Mesothelial cell of epicardium (in vitro differentiated cells): ENCODE measurements around the gene CPSF4L. TPM values are rescaled to one million over a fixed set of nuclear protein-coding genes. Genes with fewer than 3 reads are reported as not detected.

Experiments used
- DNase-seq, 2 experiments: peaks; one replicate each; pipeline ENCODE4 v3.0.0; 2021; ENCODE audit warnings: low spot score in 2 of 2; ENCODE audit not compliant: unreplicated experiment in 2 of 2
- H3K27ac Mint-ChIP-seq: 2 replicates; pipeline ENCODE4 v1.8.0; 2021; ENCODE audit warnings: mixed read lengths
- H3K27me3 Mint-ChIP-seq: 2 replicates; pipeline ENCODE4 v1.8.0; 2021; ENCODE audit warnings: low read depth, mixed read lengths
- H3K36me3 Mint-ChIP-seq: 2 replicates; pipeline ENCODE4 v1.8.0; 2021; ENCODE audit warnings: mixed read lengths
- H3K4me1 Mint-ChIP-seq: 2 replicates; pipeline ENCODE4 v1.8.0; 2021; ENCODE audit warnings: mixed read lengths
- H3K4me3 Mint-ChIP-seq: 2 replicates; pipeline ENCODE4 v1.8.0; 2021; ENCODE audit warnings: mild to moderate bottlenecking, moderate library complexity, mixed read lengths
- H3K9me3 Mint-ChIP-seq: 2 replicates; pipeline ENCODE4 v1.8.0; 2021; ENCODE audit warnings: mixed read lengths
- total RNA-seq: library from RNA; stranded (reverse); gene quantifications from 3 replicates; pipeline ENCODE4 v1.2.1, GENCODE V29; 2021
- TF ChIP-seq, protein P1 (sequence below): fragments of 200-600 bp; sonication (generic); IDR thresholded peaks from one replicate; pipeline ENCODE4 v1.5.0; 2021; ENCODE audit warnings: antibody characterized with exemption; ENCODE audit not compliant: unreplicated experiment

Gene CPSF4L
- total RNA-seq, 1 donor from 2014 or later = 0.40 TPM

GRCh38 chr17:73284354-73284753 lies 22.7 kb upstream of the CPSF4L start:
- Mint-ChIP-seq H3K27ac (peak overlapping the region; percentile 97), H3K9me3 (no peaks in the 10 kb centered on the region), H3K4me1 (peaks cover 48% of the 10 kb centered on the region), H3K4me3 (no peak overlapping the region), H3K36me3 (peaks cover 12% of the 10 kb centered on the region), H3K27me3 (no peaks in the 10 kb centered on the region)
- DNase-seq = no peak
- TF ChIP-seq, protein P1, sequence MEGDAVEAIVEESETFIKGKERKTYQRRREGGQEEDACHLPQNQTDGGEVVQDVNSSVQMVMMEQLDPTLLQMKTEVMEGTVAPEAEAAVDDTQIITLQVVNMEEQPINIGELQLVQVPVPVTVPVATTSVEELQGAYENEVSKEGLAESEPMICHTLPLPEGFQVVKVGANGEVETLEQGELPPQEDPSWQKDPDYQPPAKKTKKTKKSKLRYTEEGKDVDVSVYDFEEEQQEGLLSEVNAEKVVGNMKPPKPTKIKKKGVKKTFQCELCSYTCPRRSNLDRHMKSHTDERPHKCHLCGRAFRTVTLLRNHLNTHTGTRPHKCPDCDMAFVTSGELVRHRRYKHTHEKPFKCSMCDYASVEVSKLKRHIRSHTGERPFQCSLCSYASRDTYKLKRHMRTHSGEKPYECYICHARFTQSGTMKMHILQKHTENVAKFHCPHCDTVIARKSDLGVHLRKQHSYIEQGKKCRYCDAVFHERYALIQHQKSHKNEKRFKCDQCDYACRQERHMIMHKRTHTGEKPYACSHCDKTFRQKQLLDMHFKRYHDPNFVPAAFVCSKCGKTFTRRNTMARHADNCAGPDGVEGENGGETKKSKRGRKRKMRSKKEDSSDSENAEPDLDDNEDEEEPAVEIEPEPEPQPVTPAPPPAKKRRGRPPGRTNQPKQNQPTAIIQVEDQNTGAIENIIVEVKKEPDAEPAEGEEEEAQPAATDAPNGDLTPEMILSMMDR = no peak

- peak in 1 of 2 experiments; percentile 56 for DNase-seq
- Mint-ChIP-seq H3K4me3 (no peak overlapping the region), H3K4me1 (peaks cover 51% of the 10 kb centered on the region), H3K27ac (peak overlapping the region; percentile 97), H3K27me3 (no peaks in the 10 kb centered on the region), H3K36me3 (peaks cover 12% of the 10 kb centered on the region), H3K9me3 (no peaks in the 10 kb centered on the region)
- TF ChIP-seq, protein P1 = no peak
Observed at GRCh38 chr17:73283841-73284282, 22.2 kb upstream of the CPSF4L start.

GRCh38 chr17:73283250-73283649 lies 21.6 kb upstream of the CPSF4L start:
- H3K9me3 Mint-ChIP-seq = no peaks in the 10 kb centered on the region
- peaks cover 57% of the 10 kb centered on the region for H3K4me1 Mint-ChIP-seq
- TF ChIP-seq, protein P1 = no peak
- peak overlapping the region; percentile 97 for H3K27ac Mint-ChIP-seq
- peaks cover 12% of the 10 kb centered on the region for H3K36me3 Mint-ChIP-seq
- no peak for DNase-seq
- H3K27me3 Mint-ChIP-seq = no peaks in the 10 kb centered on the region
- no peak overlapping the region for H3K4me3 Mint-ChIP-seq

GRCh38 chr17:73282629-73283028 lies 20.9 kb upstream of the CPSF4L start:
- H3K4me1 Mint-ChIP-seq = peaks cover 58% of the 10 kb centered on the region
- no peak for DNase-seq
- TF ChIP-seq, protein P1 = no peak
- H3K9me3 Mint-ChIP-seq = no peaks in the 10 kb centered on the region
- peak overlapping the region; percentile 97 for H3K27ac Mint-ChIP-seq
- peaks cover 12% of the 10 kb centered on the region for H3K36me3 Mint-ChIP-seq
- no peak overlapping the region for H3K4me3 Mint-ChIP-seq
- no peaks in the 10 kb centered on the region for H3K27me3 Mint-ChIP-seq

DNA sequence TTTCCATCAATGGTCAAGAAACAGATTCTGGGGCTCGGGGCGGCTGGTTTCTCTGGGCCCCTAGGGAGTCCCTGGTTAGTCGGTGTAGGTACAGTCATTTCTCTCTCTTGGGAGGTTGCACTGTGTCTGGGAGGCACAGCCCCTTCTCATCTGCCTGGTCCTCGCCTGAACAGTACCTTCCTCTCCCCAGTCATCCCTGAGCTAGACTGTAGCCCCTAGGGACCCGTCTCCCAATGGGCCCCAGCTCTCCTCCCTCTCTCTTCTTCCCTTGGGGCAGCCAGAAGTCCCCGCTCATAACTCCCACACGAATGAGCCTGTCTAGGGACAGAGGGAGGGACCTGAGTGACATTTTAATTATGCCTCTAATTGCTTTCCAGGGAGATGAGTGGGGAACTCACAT lies 20.2 kb upstream of the CPSF4L start:
- H3K27ac Mint-ChIP-seq = peak overlapping the region; percentile 97
- H3K4me1 Mint-ChIP-seq = peaks cover 56% of the 10 kb centered on the region
- TF ChIP-seq, protein P1 = no peak

DNA sequence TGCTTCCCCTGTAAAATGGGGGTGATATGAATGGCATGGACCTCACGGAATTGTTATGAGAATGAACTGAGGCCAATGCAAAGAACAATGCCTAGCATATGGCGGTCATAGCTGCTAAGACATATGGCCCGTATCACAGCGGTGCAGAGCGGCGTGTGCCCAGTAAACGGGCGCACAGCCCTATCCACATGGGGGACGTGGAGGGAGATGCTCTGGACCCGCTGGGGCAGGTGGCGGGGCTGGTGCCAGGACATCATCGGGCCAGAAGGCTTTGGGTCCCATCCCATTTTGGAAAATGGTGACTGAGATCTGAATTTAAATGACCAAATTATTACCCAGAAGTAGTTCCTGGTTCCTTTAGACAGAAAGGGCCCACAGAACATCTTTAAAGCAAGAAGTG lies 18.5 kb upstream of the CPSF4L start:
- H3K27ac Mint-ChIP-seq = no peak overlapping the region
- peaks cover 6% of the 10 kb centered on the region for H3K36me3 Mint-ChIP-seq
- H3K4me3 Mint-ChIP-seq = no peak overlapping the region
- H3K27me3 Mint-ChIP-seq = no peaks in the 10 kb centered on the region
- peaks cover 53% of the 10 kb centered on the region for H3K4me1 Mint-ChIP-seq
- no peaks in the 10 kb centered on the region for H3K9me3 Mint-ChIP-seq
- TF ChIP-seq, protein P1 = no peak
- DNase-seq = no peak

More for the DNA sequence above, 20.2 kb upstream of the CPSF4L start:
- Mint-ChIP-seq H3K9me3 (no peaks in the 10 kb centered on the region), H3K27me3 (no peaks in the 10 kb centered on the region), H3K4me3 (no peak overlapping the region), H3K36me3 (peaks cover 12% of the 10 kb centered on the region)
- no peak for DNase-seq
